HG03521 (cell line): ENCODE data around the gene ADK.
"Not testable (repeated sequence)": the region's sequence is repeated elsewhere in the genome, so short reads cannot be mapped to it uniquely, and the experiment has no call there.

Experiments used
- ATAC-seq: cut with Tn5 transposase; IDR thresholded peaks from one replicate; pipeline ENCODE4 v1.9.1; 2021; ENCODE audit warnings: mild to moderate bottlenecking, moderate library complexity; ENCODE audit not compliant: unreplicated experiment

ADK gene

GRCh38 chr10:74292871-74293427, 141.9 kb downstream of the ADK start:
- ATAC-seq = no peak

- ATAC-seq = no peak
These were observed 142.8 kb downstream of the ADK start for GRCh38 chr10:74293686-74294371.

- no peak for ATAC-seq
These were observed 146.5 kb downstream of the ADK start for GRCh38 chr10:74297389-74298080.

- ATAC-seq = not testable (repeated sequence)
These were observed 149.1 kb downstream of the ADK start for GRCh38 chr10:74300074-74300621.

- ATAC-seq = no peak
These were observed 149.6 kb downstream of the ADK start for GRCh38 chr10:74300666-74301065.

GRCh38 chr10:74305730-74306129, 154.7 kb downstream of the ADK start:
- ATAC-seq = no peak

GRCh38 chr10:74306227-74306982, 155.4 kb downstream of the ADK start:
- no peak for ATAC-seq

GRCh38 chr10:74307061-74307651, 156.1 kb downstream of the ADK start:
- ATAC-seq = no peak

GRCh38 chr10:74310652-74311257, 159.7 kb downstream of the ADK start:
- no peak for ATAC-seq

- no peak for ATAC-seq
These were observed 163.1 kb downstream of the ADK start for GRCh38 chr10:74314166-74314565.

- no peak for ATAC-seq
These were observed 169.0 kb downstream of the ADK start for GRCh38 chr10:74320026-74320425.

- no peak for ATAC-seq
These were observed 169.7 kb downstream of the ADK start for GRCh38 chr10:74320717-74321116.

GRCh38 chr10:74322141-74322540, 171.1 kb downstream of the ADK start:
- ATAC-seq = no peak

GRCh38 chr10:74322565-74322964, 171.5 kb downstream of the ADK start:
- ATAC-seq = no peak

- no peak for ATAC-seq
These were observed 177.4 kb downstream of the ADK start for GRCh38 chr10:74328388-74328787.

- ATAC-seq = no peak
These were observed 178.9 kb downstream of the ADK start for GRCh38 chr10:74329873-74330272.

- no peak for ATAC-seq
These were observed 179.6 kb downstream of the ADK start for GRCh38 chr10:74330646-74331045.

GRCh38 chr10:74332398-74332797, 181.4 kb downstream of the ADK start:
- no peak for ATAC-seq

- ATAC-seq = no peak
These were observed 182.2 kb downstream of the ADK start for GRCh38 chr10:74333174-74333573.

- no peak for ATAC-seq
These were observed 183.2 kb downstream of the ADK start for GRCh38 chr10:74334221-74334620.
